GM23338 (cell line): ENCODE data around the gene ARID3B.

Experiments used
- CREB1 ChIP-seq: fragments of 250-450 bp; sonication (Bioruptor Pico); IDR thresholded peaks from 2 replicates; pipeline ENCODE4 v1.5.0; 2020; ENCODE audit warnings: low read depth, mild to moderate bottlenecking, moderate library complexity
- CTCF ChIP-seq, 2 experiments: fragments of 200-600 bp in 1 of 2; sonication (generic) in 1 of 2; conservative IDR thresholded peaks; 2 replicates each; pipeline versions ENCODE4 v1.5.1 to v1.6.1; 2016 to 2017; ENCODE audit warnings: antibody characterized with exemption in 2 of 2, low read depth in 2 of 2, mild to moderate bottlenecking in 2 of 2, moderate library complexity in 1 of 2
- ETS1 ChIP-seq: IDR thresholded peaks from 2 replicates; pipeline ENCODE4 v1.6.1; 2016; ENCODE audit warnings: antibody characterized with exemption
- EZH2 ChIP-seq: fragments of 200-600 bp; sonication (generic); IDR thresholded peaks from one replicate; pipeline ENCODE4 v1.8.0; 2017; ENCODE audit warnings: antibody characterized with exemption, mild to moderate bottlenecking, low read depth; ENCODE audit not compliant: unreplicated experiment
- EZH2phosphoT487 ChIP-seq: fragments of 200-600 bp; sonication (generic); IDR thresholded peaks from one replicate; pipeline ENCODE4 v1.8.1; 2018; ENCODE audit warnings: antibody characterized with exemption; ENCODE audit not compliant: unreplicated experiment
- NANOG ChIP-seq: IDR thresholded peaks from 2 replicates; pipeline ENCODE4 v1.6.1; 2016; ENCODE audit warnings: antibody characterized with exemption, borderline replicate concordance
- POLR2AphosphoS5 ChIP-seq: IDR thresholded peaks from 2 replicates; pipeline ENCODE4 v1.6.1; 2016; ENCODE audit warnings: antibody characterized with exemption, low read depth
- ZNF114 ChIP-seq: fragments of 250-450 bp; sonication (Bioruptor Pico); IDR thresholded peaks from 2 replicates; pipeline ENCODE4 v1.5.0; 2020; ENCODE audit warnings: mild to moderate bottlenecking, moderate library complexity
- TF ChIP-seq, protein P1 (sequence below): IDR thresholded peaks from one replicate; pipeline ENCODE4 v1.6.1; 2018; ENCODE audit warnings: antibody characterized with exemption; ENCODE audit not compliant: unreplicated experiment

DNA sequence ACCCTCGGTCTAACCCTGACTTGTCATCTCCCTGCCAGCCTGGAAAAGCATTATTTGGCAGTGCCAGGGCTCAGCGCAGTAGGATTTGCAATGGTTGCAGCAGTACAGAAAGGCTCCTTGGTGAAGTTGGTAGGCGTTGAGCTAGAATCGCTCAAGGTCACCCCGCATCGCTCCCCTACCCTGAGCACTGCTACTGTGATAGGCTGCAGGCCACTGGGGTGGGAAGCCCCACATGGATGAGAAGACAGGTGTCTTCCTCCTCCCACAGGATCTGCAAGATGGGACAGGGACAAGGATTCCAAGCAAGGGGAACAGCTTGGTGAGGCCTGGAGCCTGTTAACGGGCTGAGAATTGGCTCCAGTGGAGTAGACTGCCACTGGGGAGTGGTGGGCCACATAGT is 85.3 kb downstream of the ARID3B start:
- TF ChIP-seq POLR2AphosphoS5: no peak
- no peak for TF ChIP-seq CTCF (conservative IDR thresholded peaks at IDR 0.05; ENCODE audit: low read depth in 2 of 2)
- no peak for TF ChIP-seq CREB1
- TF ChIP-seq, protein P1, sequence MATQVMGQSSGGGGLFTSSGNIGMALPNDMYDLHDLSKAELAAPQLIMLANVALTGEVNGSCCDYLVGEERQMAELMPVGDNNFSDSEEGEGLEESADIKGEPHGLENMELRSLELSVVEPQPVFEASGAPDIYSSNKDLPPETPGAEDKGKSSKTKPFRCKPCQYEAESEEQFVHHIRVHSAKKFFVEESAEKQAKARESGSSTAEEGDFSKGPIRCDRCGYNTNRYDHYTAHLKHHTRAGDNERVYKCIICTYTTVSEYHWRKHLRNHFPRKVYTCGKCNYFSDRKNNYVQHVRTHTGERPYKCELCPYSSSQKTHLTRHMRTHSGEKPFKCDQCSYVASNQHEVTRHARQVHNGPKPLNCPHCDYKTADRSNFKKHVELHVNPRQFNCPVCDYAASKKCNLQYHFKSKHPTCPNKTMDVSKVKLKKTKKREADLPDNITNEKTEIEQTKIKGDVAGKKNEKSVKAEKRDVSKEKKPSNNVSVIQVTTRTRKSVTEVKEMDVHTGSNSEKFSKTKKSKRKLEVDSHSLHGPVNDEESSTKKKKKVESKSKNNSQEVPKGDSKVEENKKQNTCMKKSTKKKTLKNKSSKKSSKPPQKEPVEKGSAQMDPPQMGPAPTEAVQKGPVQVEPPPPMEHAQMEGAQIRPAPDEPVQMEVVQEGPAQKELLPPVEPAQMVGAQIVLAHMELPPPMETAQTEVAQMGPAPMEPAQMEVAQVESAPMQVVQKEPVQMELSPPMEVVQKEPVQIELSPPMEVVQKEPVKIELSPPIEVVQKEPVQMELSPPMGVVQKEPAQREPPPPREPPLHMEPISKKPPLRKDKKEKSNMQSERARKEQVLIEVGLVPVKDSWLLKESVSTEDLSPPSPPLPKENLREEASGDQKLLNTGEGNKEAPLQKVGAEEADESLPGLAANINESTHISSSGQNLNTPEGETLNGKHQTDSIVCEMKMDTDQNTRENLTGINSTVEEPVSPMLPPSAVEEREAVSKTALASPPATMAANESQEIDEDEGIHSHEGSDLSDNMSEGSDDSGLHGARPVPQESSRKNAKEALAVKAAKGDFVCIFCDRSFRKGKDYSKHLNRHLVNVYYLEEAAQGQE: no peak
- TF ChIP-seq ZNF114 (CRISPR knock-in tag): no peak
- no peak for TF ChIP-seq EZH2
- TF ChIP-seq ETS1: no peak
- no peak for TF ChIP-seq EZH2phosphoT487
- TF ChIP-seq NANOG: no peak
